HG03060 (cell line): ENCODE measurements around the gene UBAP1.
"Not testable (repeated sequence)": the region's sequence is repeated elsewhere in the genome, so short reads cannot be mapped to it uniquely, and the experiment has no call there.

ENCODE experiments used
- ATAC-seq: cut with Tn5 transposase; IDR thresholded peaks from one replicate; pipeline ENCODE4 v1.9.1; 2021; ENCODE audit warnings: low read depth, moderate number of reproducible peaks; ENCODE audit not compliant: unreplicated experiment

The UBAP1 gene

DNA sequence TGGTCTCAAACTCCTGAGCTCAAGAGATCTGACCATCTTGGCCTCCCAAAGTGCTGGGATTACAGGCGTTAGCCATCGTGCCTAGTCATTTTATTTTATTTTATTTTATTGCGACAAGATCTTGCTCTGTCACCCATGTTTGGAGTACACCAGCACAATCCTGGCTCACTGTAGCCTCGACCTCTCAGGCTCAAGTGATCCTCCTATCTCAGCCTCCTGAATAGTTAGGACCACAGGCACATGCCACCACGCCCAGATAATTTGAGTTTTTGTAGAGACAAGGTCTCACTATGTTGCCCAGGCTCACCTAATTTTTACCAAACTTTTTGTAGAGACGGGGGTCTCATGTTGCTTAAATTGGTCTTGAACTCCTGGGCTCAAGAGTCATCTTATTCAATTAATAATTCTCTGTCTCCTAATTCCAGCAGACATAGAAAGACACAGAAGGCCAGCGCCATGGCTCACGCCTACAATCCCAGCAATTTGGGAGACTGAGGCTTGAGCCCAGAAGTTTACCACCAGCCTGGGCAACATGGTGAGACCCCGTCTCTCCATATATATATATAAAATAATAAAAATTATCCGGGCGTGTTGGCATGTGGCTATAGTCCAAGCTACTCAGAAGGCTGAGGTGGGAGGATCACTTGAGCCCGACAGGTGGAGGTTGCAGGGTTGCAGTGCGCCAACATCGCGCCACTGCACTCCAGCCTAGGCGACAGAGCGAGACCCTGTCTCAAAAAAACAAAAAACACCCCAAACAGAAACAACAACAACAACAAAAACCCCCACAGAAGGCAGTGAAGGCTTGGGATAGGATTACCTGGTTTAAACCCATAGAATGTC, 1.0 kb upstream of the UBAP1 start:
- no peak for ATAC-seq

DNA sequence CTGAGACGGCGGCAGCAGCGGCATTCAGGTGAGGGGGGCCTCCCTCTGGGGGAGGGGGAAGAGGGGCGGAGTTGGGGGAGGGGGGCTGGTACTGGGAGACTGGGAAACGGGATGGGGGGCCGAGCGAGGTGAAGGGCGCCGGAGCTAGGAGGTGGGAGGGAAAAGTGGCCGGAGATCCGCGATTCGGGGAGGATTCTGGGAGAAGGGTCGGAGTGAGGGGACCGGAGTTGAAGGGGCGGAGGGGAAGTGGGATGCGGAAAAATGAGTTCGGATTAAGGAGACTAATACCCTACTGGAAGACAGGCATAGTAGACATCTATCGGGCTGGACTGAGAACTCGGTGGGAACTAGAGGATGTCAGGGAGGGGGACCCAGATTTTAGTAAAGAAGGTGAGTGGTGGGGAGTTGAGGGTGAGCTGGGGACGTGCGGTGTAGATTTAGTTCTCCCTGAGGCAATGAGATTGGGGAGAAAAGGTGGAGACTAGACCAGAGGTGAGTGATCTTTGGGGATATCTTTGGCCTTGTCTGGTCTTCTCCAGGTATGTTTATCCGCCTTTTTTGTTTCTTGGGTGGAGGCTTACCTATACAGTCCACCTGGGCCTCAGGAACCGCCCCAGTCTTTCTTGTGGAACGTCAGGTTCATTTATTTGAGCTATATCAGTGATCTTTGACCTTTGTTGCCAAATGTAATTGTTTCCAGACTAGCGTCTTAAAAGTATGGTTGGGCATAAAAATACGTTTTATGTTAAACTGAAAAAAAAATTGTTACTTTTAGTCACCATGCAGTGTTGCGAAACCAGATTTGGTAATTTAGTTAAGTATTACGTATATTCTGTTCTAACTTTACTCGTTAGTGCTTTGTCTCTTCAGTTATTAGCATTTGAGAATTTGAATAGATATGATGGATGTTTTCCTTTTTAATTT, 632 bp downstream of the UBAP1 start:
- no peak for ATAC-seq

- ATAC-seq: peak; percentile 69
Measured at GRCh38 chr9:34185778-34186551, 7.1 kb downstream of the UBAP1 start.

DNA sequence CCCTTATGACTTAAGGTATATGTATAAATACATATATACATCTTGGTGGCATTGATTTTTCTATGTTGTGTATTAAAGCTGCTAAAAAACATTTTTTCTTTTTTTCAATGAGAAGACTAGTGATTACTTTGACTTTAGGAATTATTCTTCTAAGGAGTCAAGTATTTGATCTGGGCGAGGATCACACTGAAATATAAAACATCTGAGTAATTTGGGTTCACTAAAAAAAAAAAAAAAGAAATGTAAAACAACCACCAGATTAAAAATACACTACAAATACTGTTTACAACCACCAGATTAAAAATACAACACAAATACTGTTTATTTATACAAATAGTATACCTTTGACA, 9.0 kb downstream of the UBAP1 start:
- ATAC-seq: no peak

DNA sequence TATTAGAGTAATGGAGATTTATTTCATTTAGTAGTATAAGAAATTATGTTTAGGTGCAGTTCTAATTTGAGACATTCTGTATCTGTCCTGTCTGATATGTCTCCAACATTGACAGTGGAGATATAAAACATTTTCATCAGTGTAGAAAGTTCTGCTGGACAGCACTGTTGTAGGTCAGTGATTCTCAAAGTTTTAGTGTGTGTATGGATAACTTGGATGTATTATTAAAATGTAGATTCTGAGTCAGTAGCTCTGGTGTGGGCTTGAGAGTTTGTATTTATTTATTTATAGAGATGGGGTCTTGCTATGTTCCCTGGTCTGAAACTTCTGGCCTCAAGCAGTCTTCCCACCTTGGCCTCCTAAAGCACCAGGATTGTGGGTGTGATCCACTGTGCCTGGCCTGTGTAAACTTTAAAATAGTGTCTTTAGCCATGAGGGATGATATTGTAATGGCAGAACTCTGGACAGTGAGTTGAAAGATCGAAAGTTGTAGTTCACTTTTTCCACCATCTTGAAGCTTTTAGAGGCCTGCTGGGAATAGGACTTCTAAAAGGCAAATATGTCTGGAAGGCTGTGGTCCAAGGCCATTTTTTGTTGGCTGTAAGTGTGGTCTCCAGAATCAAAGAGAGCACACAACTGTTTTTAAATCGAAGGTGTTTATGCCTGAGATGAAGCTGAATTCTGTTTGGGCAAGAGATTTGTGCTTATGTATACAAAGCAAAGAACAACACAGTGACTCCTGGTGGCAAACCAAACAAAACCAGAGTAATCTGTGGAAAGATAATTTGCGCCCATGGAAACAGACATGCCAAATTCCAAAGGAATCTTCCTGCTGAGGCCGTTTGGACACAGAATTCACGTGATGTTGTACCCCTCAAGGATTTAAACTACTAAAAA, 12.4 kb downstream of the UBAP1 start:
- ATAC-seq: no peak

DNA sequence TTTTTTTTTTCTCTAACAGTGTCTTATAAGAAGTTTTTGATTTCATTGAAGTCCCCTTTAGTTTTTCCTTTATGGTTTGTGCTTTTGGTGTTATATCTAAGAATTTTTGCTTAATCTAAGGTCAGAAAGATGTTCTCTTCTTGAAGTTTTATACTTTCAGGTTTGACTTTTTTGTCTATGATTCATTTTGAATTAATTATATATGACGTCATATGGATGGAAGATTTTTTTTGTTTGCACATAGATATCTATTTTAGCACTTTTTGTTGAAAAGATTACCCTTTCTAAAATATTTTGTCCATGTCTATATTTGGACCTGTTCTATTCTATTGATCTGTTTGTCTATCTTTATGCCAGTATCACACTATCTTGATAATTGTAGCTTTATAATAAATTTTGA, 16.3 kb downstream of the UBAP1 start:
- ATAC-seq: no peak

- ATAC-seq: not testable (repeated sequence)
Measured at GRCh38 chr9:34197286-34197685, 18.4 kb downstream of the UBAP1 start.

DNA sequence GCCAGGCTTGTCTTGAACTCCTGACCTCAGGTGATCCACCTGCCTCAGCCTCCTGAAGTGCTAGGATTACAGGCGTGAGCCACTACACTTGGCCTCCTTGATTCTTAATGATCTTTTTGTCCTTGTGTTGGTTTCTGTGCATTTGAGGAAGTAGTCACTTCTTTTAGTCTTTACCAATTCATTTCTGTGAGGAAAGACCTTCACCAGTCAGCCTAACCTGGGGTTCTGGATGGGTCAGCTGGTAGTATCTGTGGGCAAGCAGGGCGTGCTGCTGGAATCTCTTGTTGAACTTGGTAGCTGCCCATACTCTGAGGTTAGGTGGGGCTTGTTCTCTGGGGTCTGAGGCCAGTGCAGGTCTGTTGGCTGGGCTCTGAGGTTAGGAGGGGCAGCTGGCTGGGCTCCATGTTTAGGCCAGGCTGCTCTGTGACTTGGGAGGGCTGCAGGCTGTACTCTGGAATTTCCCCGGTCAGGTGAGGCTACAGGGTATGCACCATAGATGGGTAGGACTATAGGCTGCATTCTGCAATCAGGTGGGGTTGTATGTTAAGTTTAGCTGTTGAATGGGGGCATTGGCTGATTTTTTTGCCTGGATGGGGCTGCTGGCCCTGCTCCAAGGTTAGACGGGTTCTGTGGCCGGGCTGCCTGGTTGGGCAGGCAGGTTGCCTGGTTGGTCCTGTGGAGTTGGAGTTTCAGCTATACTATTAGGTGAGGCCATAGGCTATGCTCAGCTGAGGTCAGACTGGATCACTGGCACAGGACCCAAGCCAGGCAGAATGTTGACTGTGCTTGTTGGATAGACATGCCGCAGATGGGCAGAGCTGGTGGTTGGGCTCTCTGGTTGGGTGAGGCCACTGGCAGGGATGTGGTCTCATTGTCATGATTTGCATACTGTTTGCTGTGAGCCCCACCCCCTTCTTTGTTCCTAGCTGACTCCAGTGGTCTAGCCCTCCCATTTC, 19.2 kb downstream of the UBAP1 start:
- no peak for ATAC-seq

GRCh38 chr9:34200092-34200491, 21.2 kb downstream of the UBAP1 start:
- ATAC-seq: no peak

DNA sequence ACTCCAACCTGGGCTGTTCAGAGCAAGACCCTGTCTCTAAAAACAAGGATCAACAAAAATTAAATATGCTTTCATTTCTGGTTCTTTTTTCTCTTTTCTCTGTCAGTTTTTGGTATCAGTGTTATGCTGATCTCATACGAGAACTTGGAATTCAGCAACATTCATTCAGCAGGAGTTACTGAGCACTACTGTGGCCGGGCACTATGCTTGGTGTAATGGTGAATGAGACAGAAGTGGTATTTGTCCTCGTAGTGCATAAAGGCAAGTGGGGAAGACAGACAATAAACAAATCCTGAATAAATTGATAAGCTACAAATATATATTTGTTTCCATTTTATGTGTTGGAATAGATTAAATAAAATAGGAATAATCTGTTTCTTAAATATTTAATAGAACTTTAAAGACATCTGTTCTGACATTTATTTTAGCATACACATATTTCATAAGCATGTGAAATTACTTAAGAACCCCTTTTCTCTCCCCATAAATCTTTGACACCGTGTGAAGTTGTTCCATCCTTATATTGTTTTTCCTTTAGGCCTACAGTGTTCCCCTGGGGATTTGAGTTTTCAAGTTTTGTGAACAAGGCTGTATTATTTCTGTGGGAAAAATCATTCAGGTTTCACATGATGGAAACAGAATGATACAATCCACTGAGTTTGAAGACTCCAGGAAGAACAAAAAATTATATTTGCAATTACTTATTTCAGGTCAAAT, 24.6 kb downstream of the UBAP1 start:
- ATAC-seq: no peak

GRCh38 chr9:34203992-34204635, 25.3 kb downstream of the UBAP1 start:
- no peak for ATAC-seq

- ATAC-seq: no peak
Measured at GRCh38 chr9:34205102-34205501, 26.3 kb downstream of the UBAP1 start.

DNA sequence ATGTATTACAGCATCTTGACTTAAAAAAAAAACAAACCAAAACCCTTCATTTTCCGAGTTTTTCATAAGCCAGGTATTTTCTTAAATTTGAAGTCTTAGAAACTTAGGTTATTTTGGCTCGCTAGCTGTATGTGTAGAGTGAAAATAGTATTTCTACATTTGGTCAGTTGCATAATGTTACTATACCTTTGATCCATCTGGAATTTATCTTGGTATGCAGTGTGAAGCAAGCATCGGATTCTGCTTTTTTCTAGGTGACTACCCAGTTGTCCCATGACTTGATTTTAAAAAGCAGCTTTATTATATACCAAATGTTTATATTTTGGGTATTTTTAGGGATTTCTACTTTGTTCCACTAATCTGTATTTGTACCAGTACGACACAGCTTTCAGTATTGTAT, 27.7 kb downstream of the UBAP1 start:
- ATAC-seq: no peak

GRCh38 chr9:34211395-34211794, 32.6 kb downstream of the UBAP1 start:
- no peak for ATAC-seq

- ATAC-seq: not testable (repeated sequence)
Measured at GRCh38 chr9:34214354-34215000, 35.6 kb downstream of the UBAP1 start.

DNA sequence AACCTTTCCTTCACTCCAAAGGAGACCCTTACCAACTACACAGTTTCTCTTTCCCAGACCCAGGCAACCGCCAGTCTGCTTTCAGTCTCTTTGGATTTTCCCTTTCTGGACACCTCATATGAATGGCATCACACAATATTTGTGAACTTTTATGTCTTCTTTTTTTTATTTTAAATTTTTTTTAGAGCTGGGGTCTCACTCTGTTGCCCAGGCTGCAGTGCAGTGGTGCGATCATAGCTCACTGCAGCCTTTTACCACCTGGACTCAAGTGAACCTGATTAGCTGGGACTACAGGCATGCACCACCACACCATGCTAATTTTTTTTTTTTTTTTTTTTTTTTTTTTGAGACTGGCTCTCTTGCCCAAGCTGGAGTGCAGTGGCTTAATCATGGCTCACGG, 37.5 kb downstream of the UBAP1 start:
- ATAC-seq: no peak

DNA sequence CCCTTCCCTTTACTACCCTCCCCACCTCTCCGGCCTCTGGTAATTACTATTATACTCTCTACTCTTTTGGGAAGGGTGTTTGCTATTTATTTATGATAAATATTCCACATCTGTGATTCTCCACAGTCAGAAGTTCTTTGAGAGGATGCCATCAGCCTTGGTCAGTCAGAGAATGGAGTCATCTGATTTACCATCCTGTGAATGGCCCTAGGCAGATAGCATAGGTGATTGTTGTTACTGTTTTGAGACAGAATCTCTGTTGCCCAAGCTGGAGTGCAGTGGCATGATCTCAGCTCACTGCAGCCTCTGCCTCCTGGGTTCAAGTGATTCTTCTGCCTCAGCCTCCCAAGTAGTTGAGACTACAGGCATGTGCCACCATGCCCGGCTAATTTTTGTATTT, 38.2 kb downstream of the UBAP1 start:
- ATAC-seq: not testable (repeated sequence)
